GM06990 (cell line): ENCODE measurements around the gene PPP4C.

Experiments used
- DNase-seq: peaks from one replicate; pipeline ENCODE4 v3.0.0-alpha.2; 2011; ENCODE audit not compliant: insufficient read length; ENCODE audit errors: extremely low read depth
- H3K27me3 ChIP-seq: replicated peaks from 2 replicates; pipeline ENCODE4 v1.6.0; 2011; ENCODE audit warnings: low read length; ENCODE audit not compliant: control insufficient read depth, insufficient read depth
- H3K36me3 ChIP-seq: 2 replicates; pipeline ENCODE4 v1.5.1; 2011; ENCODE audit warnings: low read length; ENCODE audit not compliant: control insufficient read depth, insufficient read depth
- H3K4me3 ChIP-seq: replicated peaks from 2 replicates; pipeline ENCODE4 v1.5.1; 2011; ENCODE audit warnings: low read depth, mild to moderate bottlenecking, control low read depth, low read length
- CTCF ChIP-seq: IDR thresholded peaks from 2 replicates; pipeline ENCODE4 v1.5.1; 2011; ENCODE audit warnings: low read length, control low read depth, mild to moderate bottlenecking, inconsistent platforms; ENCODE audit not compliant: insufficient read depth, poor library complexity, severe bottlenecking

The PPP4C gene

GRCh38 chr16:30095166-30096078 lies 19.6 kb downstream of the PPP4C start:
- H3K36me3 ChIP-seq, result peaks cover 1% of the 10 kb centered on the region; the same call in 1 of the 2 replicates
- DNase-seq, result no peak
- H3K27me3 ChIP-seq, result no peaks in the 10 kb centered on the region
- no peak for TF ChIP-seq CTCF
- peak overlapping the region; percentile 74 for H3K4me3 ChIP-seq

- Histone ChIP-seq H3K4me3 (peak within 1 kb of the TSS; percentile 74), H3K27me3 (no peaks in the 10 kb centered on the region), H3K36me3 (peaks cover 1% of the 10 kb centered on the region; the same call in 1 of the 2 replicates)
- TF ChIP-seq CTCF, result no peak
- DNase-seq, result peak; percentile 96
Measured at GRCh38 chr16:30096105-30096861, 20.5 kb downstream of the PPP4C start, which contains the start of gene YPEL3. Gene YPEL3 (minus strand): TSS chr16:30096213. CDS start chr16:30095482, 731 bp downstream.

- peaks cover 1% of the 10 kb centered on the region; the same call in 1 of the 2 replicates for H3K36me3 ChIP-seq
- H3K4me3 ChIP-seq, result no peak overlapping the region
- no peak for DNase-seq
- no peaks in the 10 kb centered on the region for H3K27me3 ChIP-seq
- no peak for TF ChIP-seq CTCF
Measured at GRCh38 chr16:30096862-30097563, 21.2 kb downstream of the PPP4C start.

- Histone ChIP-seq H3K27me3 (no peaks in the 10 kb centered on the region), H3K4me3 (no peak overlapping the region), H3K36me3 (no peaks in the 10 kb centered on the region)
- TF ChIP-seq CTCF, result no peak
- DNase-seq, result no peak
Measured at GRCh38 chr16:30104090-30104489, 28.3 kb downstream of the PPP4C start.

- no peak for TF ChIP-seq CTCF
- no peaks in the 10 kb centered on the region for H3K27me3 ChIP-seq
- no peak overlapping the region for H3K4me3 ChIP-seq
- H3K36me3 ChIP-seq, result no peaks in the 10 kb centered on the region
- no peak for DNase-seq
Measured at GRCh38 chr16:30104492-30104891, 28.7 kb downstream of the PPP4C start.
